ENCODE results near the gene NMNAT3.

NMNAT3 gene

DNA sequence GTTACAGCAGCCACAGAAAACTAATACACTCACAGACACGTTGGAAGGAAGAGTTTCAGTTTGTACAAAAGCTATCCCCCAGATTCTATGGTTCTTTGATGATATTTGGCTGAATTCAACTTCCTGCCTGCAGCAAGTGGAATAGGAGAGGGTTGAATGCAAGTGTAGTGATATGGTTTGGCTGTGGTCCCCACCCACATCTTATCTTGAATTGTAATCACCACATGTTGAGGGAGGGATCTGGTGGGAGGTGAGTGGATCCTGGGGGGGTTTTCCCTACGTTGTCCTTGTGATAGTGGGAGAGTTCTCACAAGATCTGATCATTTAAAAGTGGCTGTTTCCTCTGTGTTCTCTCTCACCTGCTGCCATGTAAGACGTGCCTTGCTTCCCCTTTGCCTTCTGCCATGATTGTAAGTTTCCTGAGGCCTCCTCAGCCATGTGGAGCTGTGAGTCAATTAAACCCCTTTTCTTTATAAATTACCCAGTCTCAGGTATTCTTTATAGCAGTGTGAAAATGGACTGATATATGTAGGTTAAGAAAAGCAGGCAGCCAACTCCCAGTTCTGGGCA lies 29.8 kb downstream of the NMNAT3 start:
- TF ChIP-seq, protein P1, sequence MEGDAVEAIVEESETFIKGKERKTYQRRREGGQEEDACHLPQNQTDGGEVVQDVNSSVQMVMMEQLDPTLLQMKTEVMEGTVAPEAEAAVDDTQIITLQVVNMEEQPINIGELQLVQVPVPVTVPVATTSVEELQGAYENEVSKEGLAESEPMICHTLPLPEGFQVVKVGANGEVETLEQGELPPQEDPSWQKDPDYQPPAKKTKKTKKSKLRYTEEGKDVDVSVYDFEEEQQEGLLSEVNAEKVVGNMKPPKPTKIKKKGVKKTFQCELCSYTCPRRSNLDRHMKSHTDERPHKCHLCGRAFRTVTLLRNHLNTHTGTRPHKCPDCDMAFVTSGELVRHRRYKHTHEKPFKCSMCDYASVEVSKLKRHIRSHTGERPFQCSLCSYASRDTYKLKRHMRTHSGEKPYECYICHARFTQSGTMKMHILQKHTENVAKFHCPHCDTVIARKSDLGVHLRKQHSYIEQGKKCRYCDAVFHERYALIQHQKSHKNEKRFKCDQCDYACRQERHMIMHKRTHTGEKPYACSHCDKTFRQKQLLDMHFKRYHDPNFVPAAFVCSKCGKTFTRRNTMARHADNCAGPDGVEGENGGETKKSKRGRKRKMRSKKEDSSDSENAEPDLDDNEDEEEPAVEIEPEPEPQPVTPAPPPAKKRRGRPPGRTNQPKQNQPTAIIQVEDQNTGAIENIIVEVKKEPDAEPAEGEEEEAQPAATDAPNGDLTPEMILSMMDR (conservative IDR thresholded peaks at IDR 0.05; ENCODE audit: low read length), result no peak
- TF ChIP-seq EZH2phosphoT487 (IDR thresholded peaks at IDR 0.05; ENCODE audit: borderline replicate concordance), result no peak
- Histone ChIP-seq H3K4me2 (ENCODE audit: low read depth, low read length, poor library complexity, severe bottlenecking) (no peak overlapping the region), H3K9me3 (ENCODE audit: insufficient read depth, low read depth, low read length) (0 out of 2 replicates have a peak, but pooled peaks cover 3% of the 10 kb centered on the region), H4K20me1 (ENCODE audit: insufficient read depth, low read length, poor library complexity, severe bottlenecking) (no peaks in the 10 kb centered on the region), H3K9me2 (replicated peaks; ENCODE audit: low read depth, low read length) (no peaks in the 10 kb centered on the region), H3K4me3 (ENCODE audit: low read length, poor library complexity, severe bottlenecking) (no peak overlapping the region), H3K9ac (ENCODE audit: low read depth, low read length, poor library complexity, severe bottlenecking) (no peak overlapping the region), H3K27me3 (ENCODE audit: insufficient read depth, low read length, poor library complexity, severe bottlenecking) (no peaks in the 10 kb centered on the region), H3K36me3 (ENCODE audit: insufficient read depth, low read length) (no peaks in the 10 kb centered on the region), H3K4me1 (ENCODE audit: insufficient read depth, low read length, poor library complexity, severe bottlenecking) (peaks cover 9% of the 10 kb centered on the region), H3K79me2 (ENCODE audit: insufficient read depth, low read length) (no peaks in the 10 kb centered on the region), H3F3A (ENCODE audit: low read depth) (no peaks in the 10 kb centered on the region), H2AFZ (ENCODE audit: low read length) (no peak overlapping the region)

DNA sequence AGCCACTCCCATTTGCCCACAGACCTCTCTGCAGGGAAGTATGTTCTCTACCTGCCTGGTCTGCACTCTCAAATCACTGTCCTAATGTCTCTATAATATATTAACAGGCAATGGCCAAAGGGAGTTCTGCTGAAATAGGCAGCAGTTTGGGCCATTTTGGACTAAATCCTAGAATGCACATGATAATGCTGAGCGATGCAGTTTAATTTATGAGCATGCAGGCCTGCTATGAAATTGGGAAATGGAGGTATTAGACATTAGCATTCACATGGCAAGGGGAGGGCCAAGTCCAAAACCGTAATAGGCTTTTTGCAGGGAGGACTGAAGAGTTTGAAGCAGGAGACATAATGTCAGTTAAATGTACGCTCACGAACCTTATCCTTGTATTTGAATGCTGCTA lies 31.3 kb downstream of the NMNAT3 start:
- Histone ChIP-seq H3K4me1 (ENCODE audit: insufficient read depth, low read length, poor library complexity, severe bottlenecking) (peaks cover 24% of the 10 kb centered on the region), H3K4me2 (ENCODE audit: low read depth, low read length, poor library complexity, severe bottlenecking) (no peak overlapping the region), H2AFZ (ENCODE audit: low read length) (no peak overlapping the region), H3K9ac (ENCODE audit: low read depth, low read length, poor library complexity, severe bottlenecking) (no peak overlapping the region), H3F3A (ENCODE audit: low read depth) (no peaks in the 10 kb centered on the region), H3K79me2 (ENCODE audit: insufficient read depth, low read length) (no peaks in the 10 kb centered on the region), H3K36me3 (ENCODE audit: insufficient read depth, low read length) (no peaks in the 10 kb centered on the region), H4K20me1 (ENCODE audit: insufficient read depth, low read length, poor library complexity, severe bottlenecking) (no peaks in the 10 kb centered on the region), H3K9me2 (replicated peaks; ENCODE audit: low read depth, low read length) (no peaks in the 10 kb centered on the region), H3K27me3 (ENCODE audit: insufficient read depth, low read length, poor library complexity, severe bottlenecking) (no peaks in the 10 kb centered on the region), H3K9me3 (ENCODE audit: insufficient read depth, low read depth, low read length) (0 out of 2 replicates have a peak, but pooled peaks cover 3% of the 10 kb centered on the region), H3K4me3 (ENCODE audit: low read length, poor library complexity, severe bottlenecking) (no peak overlapping the region)
- TF ChIP-seq, protein P1 (conservative IDR thresholded peaks at IDR 0.05; ENCODE audit: low read length), result no peak
- no peak for TF ChIP-seq EZH2phosphoT487 (IDR thresholded peaks at IDR 0.05; ENCODE audit: borderline replicate concordance)

DNA sequence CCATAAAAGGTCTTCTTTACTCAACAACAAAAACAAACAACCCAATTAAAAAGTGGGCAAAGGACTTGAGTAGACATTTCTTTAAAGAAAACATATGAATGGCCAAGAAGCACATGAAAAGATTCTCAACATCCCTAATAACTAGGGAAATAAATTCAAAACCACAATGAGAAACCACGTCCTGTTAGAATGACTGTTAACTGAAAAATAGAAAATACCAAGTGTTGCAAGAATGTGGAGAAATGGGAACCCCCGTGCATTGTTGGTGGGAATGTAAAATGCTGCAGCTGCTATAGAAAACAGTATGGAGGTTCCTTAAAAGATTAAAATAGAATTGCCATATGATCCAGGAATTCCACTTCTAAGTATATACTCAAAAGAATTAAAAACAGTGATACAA lies 34.8 kb downstream of the NMNAT3 start:
- Histone ChIP-seq H3K9ac (ENCODE audit: low read depth, low read length, poor library complexity, severe bottlenecking) (peak overlapping the region; percentile 29), H3K9me3 (ENCODE audit: insufficient read depth, low read depth, low read length) (0 out of 2 replicates have a peak, but pooled peaks cover 3% of the 10 kb centered on the region), H3F3A (ENCODE audit: low read depth) (no peaks in the 10 kb centered on the region), H3K4me1 (ENCODE audit: insufficient read depth, low read length, poor library complexity, severe bottlenecking) (peaks cover 49% of the 10 kb centered on the region), H2AFZ (ENCODE audit: low read length) (no peak overlapping the region), H3K79me2 (ENCODE audit: insufficient read depth, low read length) (no peaks in the 10 kb centered on the region), H4K20me1 (ENCODE audit: insufficient read depth, low read length, poor library complexity, severe bottlenecking) (no peaks in the 10 kb centered on the region), H3K36me3 (ENCODE audit: insufficient read depth, low read length) (no peaks in the 10 kb centered on the region), H3K4me2 (ENCODE audit: low read depth, low read length, poor library complexity, severe bottlenecking) (peak overlapping the region; percentile 64), H3K4me3 (ENCODE audit: low read length, poor library complexity, severe bottlenecking) (peak overlapping the region; percentile 44), H3K9me2 (replicated peaks; ENCODE audit: low read depth, low read length) (no peaks in the 10 kb centered on the region), H3K27me3 (ENCODE audit: insufficient read depth, low read length, poor library complexity, severe bottlenecking) (no peaks in the 10 kb centered on the region)
- TF ChIP-seq, protein P1 (conservative IDR thresholded peaks at IDR 0.05; ENCODE audit: low read length), result no peak
- TF ChIP-seq EZH2phosphoT487 (IDR thresholded peaks at IDR 0.05; ENCODE audit: borderline replicate concordance), result no peak

Measured in Loucy (cell line).